SK-N-SH (cell line): ENCODE results near the gene SPINT2. TPM values are rescaled to one million over a fixed set of nuclear protein-coding genes. Genes with fewer than 3 reads are reported as not detected.

Experiments used
- CTCF ChIA-PET: fragments of 300-600, 350-600 bp; formaldehyde crosslinking; extraction: SDS; loops from one replicate; lab custom pipeline; 2021; lab: Yijun Ruan, JAX
- POLR2A ChIA-PET: fragments of 350-600 bp; sonication (Branson Sonifier 250); formaldehyde crosslinking; extraction: SDS; loops from one replicate; lab custom pipeline; 2020; ENCODE audit warnings: antibody characterized with exemption, inconsistent platforms; lab: Yijun Ruan, JAX
- DNase-seq: peaks from one replicate; pipeline ENCODE4 v3.0.0; 2012
- H2AFZ ChIP-seq: fragments of 200-600 bp; sonication (generic); 2 replicates; pipeline ENCODE4 v1.8.1; 2016; ENCODE audit warnings: antibody characterized with exemption, mild to moderate bottlenecking, low read depth
- H3F3A ChIP-seq: fragments of 200-600 bp; sonication (generic); replicated peaks from 2 replicates; pipeline ENCODE3; 2016; ENCODE audit warnings: antibody characterized with exemption, mild to moderate bottlenecking; ENCODE audit not compliant: insufficient read depth
- H3K27ac ChIP-seq, 2 experiments: fragments of 200-500 bp in 1 of 2; fragments of 200-600 bp in 1 of 2; sonication (Bioruptor generic) in 1 of 2; sonication (generic), shearing (Covaris generic) in 1 of 2; 2 replicates each; pipeline versions ENCODE4 v1.5.1 to v1.6.1; 2014 to 2016; ENCODE audit warnings: low read depth in 2 of 2, inconsistent platforms in 1 of 2, low read length in 1 of 2, mild to moderate bottlenecking in 1 of 2, mixed read lengths in 1 of 2
- H3K27me3 ChIP-seq: fragments of 200-600 bp; sonication (generic), shearing (Covaris generic); 2 replicates; pipeline ENCODE4 v1.6.1; 2016; ENCODE audit warnings: mixed run types; ENCODE audit not compliant: insufficient read depth
- H3K36me3 ChIP-seq, 2 experiments: fragments of 200-500 bp in 1 of 2; fragments of 200-600 bp in 1 of 2; sonication (Bioruptor generic) in 1 of 2; sonication (generic) in 1 of 2; replicated peaks in 1 of 2; 2 replicates each; pipeline versions ENCODE3 to v1.5.1; 2014 to 2016; ENCODE audit warnings: low read length in 1 of 2, mild to moderate bottlenecking in 1 of 2; ENCODE audit not compliant: insufficient read depth in 2 of 2, control insufficient read depth in 1 of 2
- H3K4me1 ChIP-seq, 2 experiments: fragments of 200-500 bp in 1 of 2; fragments of 200-600 bp in 1 of 2; sonication (Bioruptor generic) in 1 of 2; sonication (generic), shearing (Covaris generic) in 1 of 2; 2 replicates each; pipeline versions ENCODE4 v1.5.1 to v1.6.1; 2014 to 2016; ENCODE audit warnings: low read depth in 1 of 2, low read length in 1 of 2, mixed run types in 1 of 2; ENCODE audit not compliant: insufficient read depth in 2 of 2, control insufficient read depth in 1 of 2
- H3K4me2 ChIP-seq: fragments of 200-600 bp; sonication (generic), shearing (Covaris generic); 2 replicates; pipeline ENCODE4 v1.6.1; 2017; ENCODE audit warnings: mixed run types
- H3K4me3 ChIP-seq, 2 experiments: fragments of 200-500 bp in 1 of 2; fragments of 200-600 bp in 1 of 2; sonication (Bioruptor generic) in 1 of 2; sonication (generic), shearing (Covaris generic) in 1 of 2; 2 replicates each; pipeline versions ENCODE4 v1.5.1 to v1.8.1; 2014 to 2016; ENCODE audit warnings: low read depth in 2 of 2, inconsistent platforms in 1 of 2, low read length in 1 of 2, mild to moderate bottlenecking in 1 of 2, mixed read lengths in 1 of 2, moderate library complexity in 1 of 2
- H3K79me2 ChIP-seq: fragments of 200-600 bp; sonication (generic); 2 replicates; pipeline ENCODE4 v1.8.1; 2017; ENCODE audit warnings: mild to moderate bottlenecking; ENCODE audit not compliant: insufficient read depth
- H3K9ac ChIP-seq: fragments of 200-600 bp; sonication (generic); 2 replicates; pipeline ENCODE4 v1.6.1; 2017; ENCODE audit warnings: mixed run types
- H3K9me2 ChIP-seq: fragments of 200-600 bp; sonication (generic); 2 replicates; pipeline ENCODE4 v1.6.1; 2017; ENCODE audit warnings: mixed run types
- H3K9me3 ChIP-seq: fragments of 200-600 bp; sonication (generic); 2 replicates; pipeline ENCODE4 v1.6.1; 2017; ENCODE audit warnings: mixed run types, mild to moderate bottlenecking, moderate library complexity
- H4K20me1 ChIP-seq: fragments of 200-600 bp; sonication (generic); 2 replicates; pipeline ENCODE4 v1.6.1; 2017; ENCODE audit warnings: mild to moderate bottlenecking, mixed run types; ENCODE audit not compliant: insufficient read depth
- ELF1 ChIP-seq: IDR thresholded peaks from 2 replicates; pipeline ENCODE4 v1.4.0; 2012
- EP300 ChIP-seq, 2 experiments: IDR thresholded peaks; 2 replicates each; pipeline versions ENCODE4 v1.4.0 to v1.6.1; 2012; ENCODE audit warnings: borderline replicate concordance in 1 of 2, low read depth in 1 of 2, low read length in 1 of 2
- FOSL2 ChIP-seq: IDR thresholded peaks from 2 replicates; pipeline ENCODE4 v1.4.0; 2012; ENCODE audit warnings: low read depth, mild to moderate bottlenecking, moderate library complexity, borderline replicate concordance
- GATA2 ChIP-seq: sonication (generic); formaldehyde crosslinking; IDR thresholded peaks from 2 replicates; pipeline ENCODE4 v1.5.0; 2020; ENCODE audit warnings: mild to moderate bottlenecking, missing genetic modification reagents
- MEF2A ChIP-seq: IDR thresholded peaks from 2 replicates; pipeline ENCODE4 v1.4.0; 2012; ENCODE audit warnings: low read depth, borderline replicate concordance
- PBX3 ChIP-seq: IDR thresholded peaks from 2 replicates; pipeline ENCODE4; 2012
- POLR2AphosphoS5 ChIP-seq: IDR thresholded peaks from 2 replicates; pipeline ENCODE4 v1.6.1; 2012; ENCODE audit warnings: low read depth, low read length
- RAD21 ChIP-seq: IDR thresholded peaks from 2 replicates; pipeline ENCODE4 v1.6.1; 2012; ENCODE audit warnings: mild to moderate bottlenecking, low read length
- REST ChIP-seq: IDR thresholded peaks from 2 replicates; pipeline ENCODE4 v1.6.1; 2012; ENCODE audit warnings: mild to moderate bottlenecking, low read depth, low read length, moderate library complexity
- RXRA ChIP-seq: IDR thresholded peaks from 2 replicates; pipeline ENCODE4 v1.4.0; 2012; ENCODE audit warnings: low read depth, mild to moderate bottlenecking, borderline replicate concordance
- TAF1 ChIP-seq: IDR thresholded peaks from 2 replicates; pipeline ENCODE4 v1.6.1; 2012; ENCODE audit warnings: low read depth, mild to moderate bottlenecking, low read length, moderate library complexity, borderline replicate concordance
- TCF12 ChIP-seq: IDR thresholded peaks from 2 replicates; pipeline ENCODE4 v1.4.0; 2012
- TEAD4 ChIP-seq: IDR thresholded peaks from 2 replicates; pipeline ENCODE4 v1.4.0; 2012; ENCODE audit warnings: mild to moderate bottlenecking, borderline replicate concordance; ENCODE audit not compliant: insufficient read depth
- USF2 ChIP-seq: fragments of 150-350 bp; IDR thresholded peaks from 2 replicates; pipeline ENCODE4 v1.6.1; 2017; ENCODE audit warnings: antibody characterized with exemption, low read length, low read depth, borderline replicate concordance
- YY1 ChIP-seq: IDR thresholded peaks from 2 replicates; pipeline ENCODE4 v1.4.0; 2012; ENCODE audit warnings: low read depth, mild to moderate bottlenecking
- ZBTB33 ChIP-seq: IDR thresholded peaks from 2 replicates; pipeline ENCODE4 v1.4.0; 2012; ENCODE audit warnings: low read depth, borderline replicate concordance
- WGBS: methylation state at CpG from one replicate; pipeline ENCODE4 v1.1.6; 2017; ENCODE audit warnings: low lambda C conversion rate; 5-methylcytosine and 5-hydroxymethylcytosine counted together
- polyA plus RNA-seq, 3 experiments: library from polyadenylated mRNA; depleted of rRNA; stranded (reverse); fragments of >200 nt; gene quantifications; 2 replicates each; pipeline ENCODE4 v1.2.3, GENCODE V29; 2012

Gene SPINT2
- polyA plus RNA-seq, 1 of the 3 experiments (the other 2 are of a cell fraction), result 1.0 TPM

- Histone ChIP-seq H3K9ac (no peak overlapping the region), H2AFZ (no peak overlapping the region), H3K27ac (no peak overlapping the region), H3K4me3 (no peak overlapping the region), H4K20me1 (no peaks in the 10 kb centered on the region), H3K4me2 (no peak overlapping the region), H3K9me2 (no peaks in the 10 kb centered on the region), H3F3A (no peaks in the 10 kb centered on the region), H3K36me3 (peaks cover 0 to 6% of the 10 kb centered on the region in 2 experiments), H3K9me3 (no peaks in the 10 kb centered on the region), H3K79me2 (peaks cover 28% of the 10 kb centered on the region; the same call in 1 of the 2 replicates), H3K4me1 (no peaks in the 10 kb centered on the region), H3K27me3 (no peaks in the 10 kb centered on the region)
- TF ChIP-seq ELF1 (no peak), USF2 (no peak), TAF1 (no peak), REST (no peak), POLR2AphosphoS5 (no peak), RXRA (no peak), FOSL2 (no peak)
- ChIA-PET CTCF (interaction anchor here (1.2 kb wide), 1 partner anchor 27 kb away, joined by 3 read pairs; the partner anchor contains the start of gene CATSPERG), POLR2A (no interaction called here)
- DNase-seq, result no peak
- WGBS, result 91% methylated on average over 19 of the region's 24 CpGs
Observed at GRCh38 chr19:38308926-38309614, 44.7 kb downstream of the SPINT2 start.

GRCh38 chr19:38309615-38310278 is 45.4 kb downstream of the SPINT2 start:
- Histone ChIP-seq H4K20me1 (no peaks in the 10 kb centered on the region), H3K4me2 (no peak overlapping the region), H3K27ac (no peak overlapping the region), H3K9me3 (no peaks in the 10 kb centered on the region), H3K4me1 (no peaks in the 10 kb centered on the region; a peak in 1 of 4 replicates), H3K27me3 (no peaks in the 10 kb centered on the region), H3K9ac (no peak overlapping the region), H3K9me2 (no peaks in the 10 kb centered on the region), H3K79me2 (peaks cover 35% of the 10 kb centered on the region; the same call in 1 of the 2 replicates), H2AFZ (no peak overlapping the region), H3K36me3 (peaks cover 0 to 6% of the 10 kb centered on the region in 2 experiments), H3F3A (no peaks in the 10 kb centered on the region), H3K4me3 (no peak overlapping the region)
- no peak for TF ChIP-seq RXRA
- no peak for TF ChIP-seq PBX3
- no peak for TF ChIP-seq ZBTB33
- TF ChIP-seq GATA2, result no peak
- no peak for TF ChIP-seq RAD21
- TF ChIP-seq TEAD4, result no peak
- no peak for TF ChIP-seq TCF12
- TF ChIP-seq MEF2A, result no peak
- no peak for TF ChIP-seq POLR2AphosphoS5
- no peak for TF ChIP-seq ELF1
- no peak for TF ChIP-seq EP300 (IDR thresholded peaks at IDR 0.05; ENCODE audit: borderline replicate concordance in 1 of 2, low read depth in 1 of 2, low read length in 1 of 2)
- TF ChIP-seq FOSL2, result no peak
- no peak for TF ChIP-seq YY1
- POLR2A ChIA-PET, result no interaction called here
- no peak for DNase-seq
- CTCF ChIA-PET, result interaction anchor here (1.2 kb wide), 1 partner anchor 26 kb away, joined by 3 read pairs; the partner anchor contains the start of gene CATSPERG
- 90% methylated on average over 3 of the region's 3 CpGs for WGBS
